ENCODE measurements around the gene ZFX.
A peak's percentile ranks its signal among the peaks of the same experiment; 100 is the strongest.
"Not testable (repeated sequence)": the region's sequence is repeated elsewhere in the genome, so short reads cannot be mapped to it uniquely, and the experiment has no call there.

Gene ZFX

DNA sequence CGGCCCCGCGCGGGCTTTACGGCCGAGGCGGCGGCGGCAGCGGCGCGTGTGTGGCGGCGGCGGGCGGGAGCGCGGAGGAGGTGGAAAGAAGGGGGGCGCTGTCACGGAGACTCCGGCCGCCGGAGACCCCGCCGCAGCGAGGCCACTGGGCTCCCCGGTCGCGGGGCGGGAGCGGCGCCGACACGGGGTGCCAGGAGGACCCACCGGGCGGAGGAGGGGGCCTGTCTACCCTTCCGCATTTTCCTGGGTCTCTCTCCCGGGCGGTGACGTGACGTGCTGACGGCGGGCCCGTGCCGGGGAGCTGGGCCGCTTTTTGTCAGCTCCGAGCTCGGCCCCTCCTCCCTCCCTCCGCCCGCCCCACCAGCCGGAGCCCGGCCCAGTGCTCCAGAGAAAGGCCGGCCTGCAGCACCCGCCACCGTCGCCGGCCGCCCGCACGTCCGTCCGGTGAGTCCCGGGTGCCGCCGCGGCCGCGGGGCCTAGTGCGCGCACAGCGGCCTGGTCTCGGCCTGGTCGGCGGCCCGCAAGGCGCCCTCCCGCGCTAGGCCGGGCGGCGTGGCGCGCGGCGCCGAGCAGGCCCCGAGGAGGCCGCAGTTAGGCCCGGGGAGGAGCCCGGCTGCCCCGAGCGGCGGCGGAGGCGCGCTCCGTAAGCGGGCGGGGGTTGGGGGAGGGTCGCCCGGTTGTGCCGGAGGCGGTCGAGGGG is at the start of gene ZFX:
Gene ZFX, plus strand, starts transcription at position 379 of the 700 bp plus-strand sequence. CDS start 23,014 bp downstream, outside the sequence.
- intact Hi-C loops (cut with micrococcal nuclease) = loop anchor here (2.0 to 5.0 kb wide), 2 partner anchors 93 to 242 kb away; partner anchors contain the start of genes APOO and CXorf58
- Mint-ChIP-seq H3K36me3 (ENCODE audit: low read depth) (peaks cover 33% of the 10 kb centered on the region), H3K4me3 (peak within 1 kb of the TSS; percentile 80), H3K27me3 (no peaks in the 10 kb centered on the region), H3K9me3 (no peaks in the 10 kb centered on the region), H3K27ac (peak within 1 kb of the TSS; percentile 82), H3K4me1 (ENCODE audit: low read depth) (peaks cover 26% of the 10 kb centered on the region)

DNA sequence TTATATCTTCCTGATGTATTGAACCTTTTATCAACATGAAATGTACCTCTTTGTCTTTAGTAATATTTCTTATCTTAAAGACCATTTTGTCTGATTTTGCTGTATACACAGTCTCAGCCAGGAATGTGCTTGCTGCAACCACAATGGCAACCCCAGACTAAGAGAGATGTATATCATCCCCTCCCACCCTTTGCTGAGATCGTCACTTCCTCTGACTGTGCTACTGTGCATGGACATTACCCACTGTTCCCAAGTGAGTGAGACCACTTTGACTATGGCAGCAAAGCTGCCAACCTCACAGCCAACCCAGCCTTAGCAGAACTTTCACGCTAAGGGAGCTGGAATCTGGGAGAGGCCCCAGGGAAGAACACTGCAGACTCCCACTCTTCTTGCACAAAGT is 48.8 kb upstream of the ZFX start:
- Mint-ChIP-seq H3K4me3 (no peak overlapping the region), H3K9me3 (no peaks in the 10 kb centered on the region), H3K36me3 (ENCODE audit: low read depth) (no peaks in the 10 kb centered on the region), H3K27ac (no peak overlapping the region), H3K27me3 (no peaks in the 10 kb centered on the region), H3K4me1 (ENCODE audit: low read depth) (no peaks in the 10 kb centered on the region)
- intact Hi-C loops (cut with micrococcal nuclease) = no loop called here

DNA sequence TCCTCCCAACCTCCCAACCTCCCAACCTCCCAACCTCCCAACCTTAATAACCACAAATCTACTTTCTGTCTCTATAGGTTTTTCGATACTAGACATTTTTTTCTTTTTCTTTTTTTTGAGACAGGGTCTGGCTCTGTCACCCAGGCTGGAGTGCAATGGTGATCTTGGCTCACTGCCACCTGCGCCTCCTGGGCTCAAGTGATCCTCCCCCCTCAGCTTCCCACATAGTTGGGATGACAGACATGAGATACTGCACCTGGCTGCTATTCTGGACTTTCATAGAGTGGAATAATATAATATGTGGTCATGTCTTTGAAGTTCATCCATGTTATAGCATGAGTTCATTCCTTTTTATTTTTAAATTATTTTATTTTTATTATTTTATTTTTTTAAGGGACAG is 39.5 kb upstream of the ZFX start:
- intact Hi-C loops (cut with micrococcal nuclease) = no loop called here

GRCh38 chrX:24113181-24113580 is 36.3 kb upstream of the ZFX start:
- Mint-ChIP-seq H3K36me3 (ENCODE audit: low read depth) (no peaks in the 10 kb centered on the region), H3K27me3 (no peaks in the 10 kb centered on the region), H3K4me1 (ENCODE audit: low read depth) (no peaks in the 10 kb centered on the region), H3K27ac (no peak overlapping the region), H3K4me3 (no peak overlapping the region), H3K9me3 (no peaks in the 10 kb centered on the region)
- intact Hi-C loops (cut with micrococcal nuclease) = no loop called here

More for the DNA sequence above, 39.5 kb upstream of the ZFX start:
- Mint-ChIP-seq H3K9me3 (no peaks in the 10 kb centered on the region), H3K4me3 (no peak overlapping the region), H3K36me3 (ENCODE audit: low read depth) (no peaks in the 10 kb centered on the region), H3K27me3 (no peaks in the 10 kb centered on the region), H3K4me1 (ENCODE audit: low read depth) (no peaks in the 10 kb centered on the region), H3K27ac (no peak overlapping the region)

DNA sequence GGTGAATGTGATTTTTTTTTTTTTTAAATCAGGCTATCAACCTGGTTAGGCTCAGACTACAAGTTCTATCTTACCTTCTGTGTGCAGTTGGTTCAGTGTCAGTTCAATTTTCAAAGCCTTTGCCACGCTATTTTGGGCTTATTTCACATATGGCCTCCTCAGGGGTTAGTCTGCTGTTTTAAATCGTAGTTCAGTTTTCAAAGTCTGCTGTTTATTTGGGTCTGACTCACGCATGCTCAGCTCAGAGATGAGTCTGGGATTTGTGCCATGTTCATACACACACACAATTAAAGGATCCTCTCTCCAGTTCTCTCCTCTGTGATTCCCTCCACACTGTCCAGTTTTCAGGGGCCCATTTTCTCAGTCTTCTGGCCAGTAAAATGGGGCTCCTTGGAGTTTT is 32.3 kb upstream of the ZFX start:
- no peak overlapping the region for H3K27ac Mint-ChIP-seq
- intact Hi-C loops (cut with micrococcal nuclease) = no loop called here
- H3K4me3 Mint-ChIP-seq = no peak overlapping the region
- no peaks in the 10 kb centered on the region for H3K4me1 Mint-ChIP-seq (ENCODE audit: low read depth)
- H3K27me3 Mint-ChIP-seq = no peaks in the 10 kb centered on the region
- H3K36me3 Mint-ChIP-seq (ENCODE audit: low read depth) = no peaks in the 10 kb centered on the region
- no peaks in the 10 kb centered on the region for H3K9me3 Mint-ChIP-seq

DNA sequence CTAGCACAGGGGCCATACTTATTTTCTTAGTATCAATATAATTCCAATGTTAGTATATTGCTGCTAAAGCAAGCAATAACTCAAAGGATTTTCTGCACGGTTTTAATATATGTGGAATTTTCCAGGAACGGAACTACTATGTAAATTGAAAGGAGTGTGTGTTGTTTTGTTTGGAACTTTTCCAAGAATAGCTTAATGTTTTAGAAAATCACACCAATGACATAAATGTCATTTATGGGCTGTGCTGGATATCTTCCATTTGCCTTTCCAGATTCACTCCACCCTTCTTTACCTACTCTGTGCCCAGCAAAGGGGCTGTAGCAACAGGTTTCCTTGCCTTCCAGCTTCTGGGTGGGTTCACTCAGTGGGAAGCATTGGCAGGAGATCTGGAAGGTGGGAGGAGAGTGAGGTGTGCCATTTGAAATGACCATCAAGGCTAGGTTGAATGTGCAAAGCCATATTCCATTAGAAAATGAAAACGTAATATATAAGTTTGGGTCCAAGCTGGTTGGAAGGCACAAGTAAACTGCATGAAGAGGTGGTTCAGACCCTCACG is 25.2 kb upstream of the ZFX start:
- Mint-ChIP-seq H3K4me3 (no peak overlapping the region), H3K4me1 (ENCODE audit: low read depth) (no peaks in the 10 kb centered on the region), H3K9me3 (no peaks in the 10 kb centered on the region), H3K36me3 (ENCODE audit: low read depth) (no peaks in the 10 kb centered on the region), H3K27me3 (no peaks in the 10 kb centered on the region), H3K27ac (no peak overlapping the region)
- intact Hi-C loops (cut with micrococcal nuclease) = no loop called here

DNA sequence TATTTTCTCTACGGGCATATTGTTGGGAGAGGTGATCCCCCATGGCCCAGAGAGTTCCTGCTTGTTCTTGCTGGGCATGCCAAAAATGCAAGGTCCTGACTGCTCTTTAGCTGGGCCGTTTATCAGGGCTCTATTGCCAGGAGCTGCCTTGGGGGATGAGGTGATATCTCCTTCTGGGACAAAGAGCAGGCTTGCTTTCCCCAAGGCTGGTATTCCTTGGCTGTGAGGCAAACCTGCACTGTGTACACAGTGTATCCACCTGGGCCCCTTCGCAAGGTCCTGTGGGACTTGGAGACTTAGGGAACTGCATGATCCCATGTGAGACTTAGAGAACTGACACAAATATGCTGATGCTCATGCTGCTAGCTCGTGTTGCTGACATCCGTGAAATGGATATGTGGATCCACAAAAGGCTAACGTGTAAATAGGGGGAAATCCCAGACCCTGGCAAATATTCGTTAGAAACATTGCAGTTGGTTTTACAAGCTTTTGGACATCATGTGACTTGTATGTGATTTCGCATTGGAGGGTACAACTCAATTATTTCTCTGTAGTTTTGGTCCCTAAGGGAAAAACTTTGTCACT is 24.4 kb upstream of the ZFX start:
- Mint-ChIP-seq H3K9me3 (no peaks in the 10 kb centered on the region), H3K4me3 (no peak overlapping the region), H3K27ac (no peak overlapping the region), H3K27me3 (no peaks in the 10 kb centered on the region), H3K4me1 (ENCODE audit: low read depth) (no peaks in the 10 kb centered on the region), H3K36me3 (ENCODE audit: low read depth) (no peaks in the 10 kb centered on the region)
- intact Hi-C loops (cut with micrococcal nuclease) = no loop called here

GRCh38 chrX:24131476-24131875 is 18.1 kb upstream of the ZFX start:
- Mint-ChIP-seq H3K4me3 (no peak overlapping the region), H3K4me1 (ENCODE audit: low read depth) (no peaks in the 10 kb centered on the region), H3K27ac (no peak overlapping the region), H3K36me3 (ENCODE audit: low read depth) (no peaks in the 10 kb centered on the region), H3K9me3 (no peaks in the 10 kb centered on the region), H3K27me3 (no peaks in the 10 kb centered on the region)
- intact Hi-C loops (cut with micrococcal nuclease) = no loop called here

DNA sequence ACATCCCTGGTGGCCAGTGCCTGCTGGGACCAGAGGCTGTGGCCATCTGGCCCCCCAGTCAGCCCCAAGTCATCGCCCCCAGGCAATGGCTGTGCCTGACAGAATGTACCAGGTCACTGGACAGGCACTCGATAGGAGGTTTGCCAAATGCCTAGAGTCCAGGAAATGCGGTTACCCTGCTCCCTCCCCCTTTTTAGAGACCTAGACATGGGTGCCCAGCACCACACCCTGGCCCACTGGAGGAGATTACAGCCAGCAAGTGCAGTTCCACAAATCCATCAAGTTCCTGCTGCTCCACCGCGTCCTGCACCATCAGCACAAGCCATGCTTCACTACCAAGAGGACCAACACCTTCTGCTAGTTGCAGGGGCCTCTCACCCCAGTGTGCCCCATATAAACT is 16.2 kb upstream of the ZFX start:
- intact Hi-C loops (cut with micrococcal nuclease) = no loop called here
- H3K36me3 Mint-ChIP-seq (ENCODE audit: low read depth) = no peaks in the 10 kb centered on the region
- no peaks in the 10 kb centered on the region for H3K27me3 Mint-ChIP-seq
- no peaks in the 10 kb centered on the region for H3K9me3 Mint-ChIP-seq
- no peak overlapping the region for H3K27ac Mint-ChIP-seq
- no peaks in the 10 kb centered on the region for H3K4me1 Mint-ChIP-seq (ENCODE audit: low read depth)
- H3K4me3 Mint-ChIP-seq = no peak overlapping the region

DNA sequence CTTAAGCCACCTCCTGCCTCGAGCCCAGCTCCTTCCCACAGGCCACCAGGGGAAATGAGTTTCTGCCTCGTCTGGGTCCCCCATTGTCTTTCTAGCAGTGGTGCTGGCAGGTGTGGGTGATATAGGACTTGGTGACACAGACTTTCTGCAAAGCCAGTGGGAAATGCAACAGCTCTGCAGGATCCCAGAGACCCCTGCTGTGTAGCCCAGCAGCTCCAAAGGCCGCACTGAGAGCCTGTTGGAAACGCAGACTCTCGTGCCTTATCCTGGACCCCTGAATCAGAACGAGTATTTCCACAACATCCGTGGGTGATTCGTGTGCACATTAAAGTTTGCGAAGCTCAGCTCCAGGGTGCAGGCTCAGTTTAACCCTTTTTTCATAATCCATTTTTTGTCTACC is 13.8 kb upstream of the ZFX start:
- intact Hi-C loops (cut with micrococcal nuclease); H3K9me3 Mint-ChIP-seq; H3K36me3 Mint-ChIP-seq (ENCODE audit: low read depth): not testable (repeated sequence)

DNA sequence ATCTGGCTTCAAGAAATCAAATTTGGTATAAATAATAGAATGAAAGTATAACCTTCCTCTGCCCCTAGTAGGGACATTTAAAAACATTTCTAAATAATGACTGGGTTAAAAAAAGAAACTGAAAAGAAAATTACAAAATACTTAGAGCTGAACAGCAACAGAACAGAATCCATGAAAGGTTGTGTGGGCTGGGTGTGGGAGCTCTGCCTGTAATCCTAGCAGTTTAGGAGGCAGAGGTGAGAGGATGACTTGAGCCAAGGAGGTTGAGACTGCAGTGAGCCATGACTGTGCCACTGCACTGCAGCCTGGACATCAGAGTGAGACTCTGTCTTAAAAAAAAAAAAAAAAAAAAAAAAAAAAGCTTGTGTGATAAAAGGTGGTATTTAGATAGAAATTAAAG is 12.3 kb upstream of the ZFX start:
- no peak overlapping the region for H3K4me3 Mint-ChIP-seq
- H3K27me3 Mint-ChIP-seq = no peaks in the 10 kb centered on the region
- no peaks in the 10 kb centered on the region for H3K9me3 Mint-ChIP-seq
- no peaks in the 10 kb centered on the region for H3K4me1 Mint-ChIP-seq (ENCODE audit: low read depth)
- intact Hi-C loops (cut with micrococcal nuclease) = no loop called here
- H3K27ac Mint-ChIP-seq = no peak overlapping the region
- H3K36me3 Mint-ChIP-seq (ENCODE audit: low read depth) = no peaks in the 10 kb centered on the region

More for the DNA sequence above, 13.8 kb upstream of the ZFX start:
- H3K4me1 Mint-ChIP-seq (ENCODE audit: low read depth); H3K27ac Mint-ChIP-seq; H3K27me3 Mint-ChIP-seq; H3K4me3 Mint-ChIP-seq: not testable (repeated sequence)

GRCh38 chrX:24143982-24144381 is 5.5 kb upstream of the ZFX start:
- H3K4me3 Mint-ChIP-seq; H3K4me1 Mint-ChIP-seq (ENCODE audit: low read depth); H3K27me3 Mint-ChIP-seq; H3K36me3 Mint-ChIP-seq (ENCODE audit: low read depth); intact Hi-C loops (cut with micrococcal nuclease); H3K9me3 Mint-ChIP-seq; H3K27ac Mint-ChIP-seq: not testable (repeated sequence)

GRCh38 chrX:24144528-24144927 is 5.0 kb upstream of the ZFX start:
- no peaks in the 10 kb centered on the region for H3K9me3 Mint-ChIP-seq
- H3K36me3 Mint-ChIP-seq (ENCODE audit: low read depth) = no peaks in the 10 kb centered on the region
- no peak overlapping the region for H3K4me3 Mint-ChIP-seq
- H3K4me1 Mint-ChIP-seq (ENCODE audit: low read depth) = no peaks in the 10 kb centered on the region
- H3K27ac Mint-ChIP-seq = no peak overlapping the region
- H3K27me3 Mint-ChIP-seq = no peaks in the 10 kb centered on the region
- intact Hi-C loops (cut with micrococcal nuclease) = no loop called here

GRCh38 chrX:24145303-24146186 is 4.0 kb upstream of the ZFX start:
- H3K4me3 Mint-ChIP-seq = no peak overlapping the region
- peaks cover 1% of the 10 kb centered on the region for H3K36me3 Mint-ChIP-seq (ENCODE audit: low read depth)
- intact Hi-C loops (cut with micrococcal nuclease) = no loop called here
- no peaks in the 10 kb centered on the region for H3K9me3 Mint-ChIP-seq
- H3K4me1 Mint-ChIP-seq (ENCODE audit: low read depth) = no peaks in the 10 kb centered on the region
- peak overlapping the region; percentile 50 for H3K27ac Mint-ChIP-seq
- no peaks in the 10 kb centered on the region for H3K27me3 Mint-ChIP-seq

Data from dendritic cell treated with granulocyte-macrophage colony-stimulating factor and Interleukin-4, amounts not matched to agents 40 ng/mL and 50 ng/mL, for 4 days (primary cell).